Measurements from ENCODE around the gene SGCB. TPM values are rescaled to one million over a fixed set of nuclear protein-coding genes. Genes with fewer than 3 reads are reported as not detected.

SGCB gene

GRCh38 chr4:51997647-51998046, 40.5 kb downstream of the SGCB start:
- Histone ChIP-seq H3K9me3 (replicated peaks; ENCODE audit: low read length) (no peaks in the 10 kb centered on the region), H3K9ac (ENCODE audit: low read depth, low read length) (no peak overlapping the region)

GRCh38 chr4:51995647-51996220, 42.4 kb downstream of the SGCB start:
- Histone ChIP-seq H3K9me3 (replicated peaks; ENCODE audit: low read length) (no peaks in the 10 kb centered on the region), H3K9ac (ENCODE audit: low read depth, low read length) (no peak overlapping the region), H3K36me3 (ENCODE audit: insufficient read depth, low read length) (peaks cover 3% of the 10 kb centered on the region), H3K4me2 (ENCODE audit: low read length) (no peak overlapping the region), H3K4me1 (ENCODE audit: control insufficient read depth, insufficient read depth, low read length) (no peaks in the 10 kb centered on the region), H3K4me3 (ENCODE audit: low read length) (no peak overlapping the region), H3K27me3 (ENCODE audit: control insufficient read depth, insufficient read depth, low read length) (no peaks in the 10 kb centered on the region)

More at GRCh38 chr4:51997647-51998046, 40.5 kb downstream of the SGCB start:
- Histone ChIP-seq H3K27me3 (ENCODE audit: control insufficient read depth, insufficient read depth, low read length) (no peaks in the 10 kb centered on the region), H3K4me3 (ENCODE audit: low read length) (no peak overlapping the region), H3K4me2 (ENCODE audit: low read length) (no peak overlapping the region), H3K36me3 (ENCODE audit: insufficient read depth, low read length) (peaks cover 7% of the 10 kb centered on the region), H3K4me1 (ENCODE audit: control insufficient read depth, insufficient read depth, low read length) (peaks cover 4% of the 10 kb centered on the region)

Small RNA genes within 50 kb of the gene (small RNA-seq; reads per million reads assigned to genes)
- gene AC104784.1 = not detected
